HEK293T (cell line): ENCODE data around the gene VMP1.

Experiments used
- ARNT ChIP-seq: fragments of 450-650 bp; IDR thresholded peaks from 2 replicates; pipeline ENCODE4 v1.6.1; 2017; ENCODE audit warnings: mild to moderate bottlenecking
- BHLHE40 ChIP-seq: fragments of 450-650 bp; IDR thresholded peaks from 2 replicates; pipeline ENCODE4 v1.6.1; 2016; ENCODE audit warnings: mild to moderate bottlenecking, moderate library complexity, borderline replicate concordance
- CTBP1 ChIP-seq: fragments of 450-650 bp; IDR thresholded peaks from 2 replicates; pipeline ENCODE4 v1.6.1; 2016; ENCODE audit warnings: borderline replicate concordance
- FOXA1 ChIP-seq: fragments of 450-650 bp; IDR thresholded peaks from 2 replicates; pipeline ENCODE4 v1.6.1; 2016; ENCODE audit warnings: mild to moderate bottlenecking
- FOXK2 ChIP-seq: fragments of 450-650 bp; IDR thresholded peaks from 2 replicates; pipeline ENCODE4 v1.6.1; 2016; ENCODE audit warnings: mild to moderate bottlenecking
- FOXM1 ChIP-seq: fragments of 450-650 bp; IDR thresholded peaks from 2 replicates; pipeline ENCODE4 v1.6.1; 2017; ENCODE audit warnings: mild to moderate bottlenecking, borderline replicate concordance
- NFRKB ChIP-seq: fragments of 450-650 bp; IDR thresholded peaks from 2 replicates; pipeline ENCODE4 v1.6.1; 2016; ENCODE audit warnings: mild to moderate bottlenecking, moderate library complexity
- TARDBP ChIP-seq: fragments of 450-650 bp; IDR thresholded peaks from 2 replicates; pipeline ENCODE4 v1.6.1; 2016

DNA sequence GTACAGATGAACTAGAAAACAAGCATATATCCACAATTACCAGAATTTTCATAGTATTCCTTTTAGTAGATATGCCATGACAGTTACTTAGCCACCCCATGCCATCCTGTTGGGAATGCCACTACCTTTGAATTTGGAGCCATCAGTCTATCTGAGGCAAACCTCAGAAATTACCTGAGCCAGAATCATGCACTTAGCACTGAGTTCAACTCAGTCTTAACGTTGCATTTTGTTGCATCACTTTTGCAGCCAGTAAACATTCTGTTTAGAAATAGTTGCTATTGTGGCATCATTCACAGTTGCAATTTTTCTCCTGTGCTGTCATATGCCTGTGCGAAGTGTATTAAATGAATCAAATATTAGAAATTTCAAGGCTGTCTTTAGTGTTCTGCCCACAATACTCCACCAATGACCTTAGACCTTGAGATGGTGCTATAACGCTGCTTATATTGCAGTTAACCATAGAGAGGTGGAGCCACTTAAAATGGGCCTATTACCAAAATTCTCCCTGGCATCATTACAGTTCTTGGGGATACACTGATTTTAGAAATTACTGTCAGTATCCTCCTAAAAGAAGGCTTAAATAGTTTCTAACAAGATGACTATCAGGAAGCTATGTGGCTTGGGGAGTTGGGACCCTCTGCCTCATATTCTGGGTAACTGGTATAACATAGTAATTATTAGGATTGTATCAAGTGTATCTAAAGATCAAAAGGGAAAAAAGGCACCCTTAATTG lies 11.3 kb upstream of the VMP1 start:
- no peak for TF ChIP-seq NFRKB
- TF ChIP-seq FOXA1 = no peak
- TF ChIP-seq BHLHE40 = no peak
- TF ChIP-seq ARNT = no peak
- TF ChIP-seq FOXM1 = no peak
- no peak for TF ChIP-seq FOXK2
- TF ChIP-seq TARDBP = no peak
- no peak for TF ChIP-seq CTBP1
